Gastroesophageal sphincter (tissue), 4 donors: Measurements from ENCODE around the gene SYT11. TPM values are rescaled to one million over a fixed set of nuclear protein-coding genes. Genes with fewer than 3 reads are reported as not detected.
A peak's percentile ranks its signal among the peaks of the same experiment; 100 is the strongest.

Source experiments
- ATAC-seq: fragments of 150-250 bp; one replicate; pipeline ENCODE4 v1.9.1; 2016; ENCODE audit warnings: mild to moderate bottlenecking, moderate library complexity
- H3K27ac ChIP-seq, 4 donors: fragments of 200-600 bp; sonication (generic) in 3 of 4; 1 replicate in 3 of 4; 2 replicates in 1 of 4; pipeline ENCODE4 v1.5.1; 2016 to 2019
- H3K27me3 ChIP-seq: fragments of 200-600 bp; sonication (generic); one replicate; pipeline ENCODE4 v1.5.1; 2019
- H3K36me3 ChIP-seq, 2 donors: fragments of 200-600 bp; sonication (generic); one replicate each; pipeline ENCODE4 v1.5.1; 2019; ENCODE audit warnings: control low read depth in 1 of 2
- H3K4me1 ChIP-seq, 3 donors: fragments of 200-600 bp; sonication (generic); 1 replicate in 2 of 3; 2 replicates in 1 of 3; pipeline ENCODE4 v1.5.1; 2016 to 2019; ENCODE audit warnings: control low read depth in 2 of 3
- H3K4me3 ChIP-seq, 2 donors: fragments of 200-600 bp; sonication (generic); one replicate each; pipeline ENCODE4 v1.5.1; 2019; ENCODE audit warnings: mild to moderate bottlenecking in 1 of 2, moderate library complexity in 1 of 2
- H3K9me3 ChIP-seq, 3 donors: fragments of 200-600 bp; sonication (generic); one replicate each; pipeline ENCODE4 v1.5.1; 2017 to 2019; ENCODE audit warnings: control low read depth in 2 of 3
- CTCF ChIP-seq, 4 experiments: fragments of 200-600 bp in 2 of 4; fragments of 450-650 bp in 2 of 4; sonication (generic) in 1 of 4; IDR thresholded peaks; one replicate each; pipeline ENCODE4 v1.5.1; 2017 to 2019; ENCODE audit warnings: antibody characterized with exemption in 4 of 4, mild to moderate bottlenecking in 2 of 4, moderate library complexity in 2 of 4
- EP300 ChIP-seq: sonication (generic); formaldehyde crosslinking; IDR thresholded peaks from one replicate; pipeline ENCODE4 v1.6.1; 2017; ENCODE audit warnings: antibody characterized with exemption, mild to moderate bottlenecking
- POLR2A ChIP-seq, 2 donors: fragments of 450-650 bp; IDR thresholded peaks; one replicate each; pipeline ENCODE4 v1.6.1; 2017; ENCODE audit warnings: antibody characterized with exemption in 2 of 2, mild to moderate bottlenecking in 2 of 2, moderate library complexity in 1 of 2
- POLR2AphosphoS5 ChIP-seq: sonication (generic); formaldehyde crosslinking; IDR thresholded peaks from one replicate; pipeline ENCODE4 v1.6.1; 2017; ENCODE audit warnings: antibody characterized with exemption
- WGBS, 2 donors: methylation state at CpG; one replicate each; pipeline ENCODE4 v1.1.5; 2018; ENCODE audit warnings: low coverage in 1 of 2; 5-methylcytosine and 5-hydroxymethylcytosine counted together
- total RNA-seq, 4 donors: library from RNA; depleted of rRNA; stranded (reverse); fragments of >200 nt; gene quantifications; one replicate each; pipeline ENCODE4 v1.1.0, GENCODE V29; 2016

SYT11 gene
- total RNA-seq, 4 donors from 2014 or later = 10.4 to 25.7 (median 19.7) TPM

- H3K4me1 ChIP-seq = peaks cover 0 to 16% (median 0%) of the 10 kb centered on the region in 3 donors
- no peaks in the 10 kb centered on the region for H3K27me3 ChIP-seq
- no peak for TF ChIP-seq POLR2AphosphoS5
- no peak for TF ChIP-seq POLR2A (IDR thresholded peaks at IDR 0.05)
- TF ChIP-seq EP300 = no peak
- TF ChIP-seq CTCF (IDR thresholded peaks at IDR 0.05) = no peak
- ATAC-seq = no peak
- 83 to 100% methylated on average over 1 to 2 of the region's 5 CpGs for WGBS, 2 donors
- H3K4me3 ChIP-seq = no peak overlapping the region
- peaks cover 0 to 21% of the 10 kb centered on the region in 2 donors for H3K36me3 ChIP-seq
- H3K27ac ChIP-seq = no peak overlapping the region
- H3K9me3 ChIP-seq = no peaks in the 10 kb centered on the region
These were observed 19.0 kb upstream of the SYT11 start for GRCh38 chr1:155840386-155840785.

GRCh38 chr1:155844860-155845421, 14.4 kb upstream of the SYT11 start:
- Histone ChIP-seq H3K27ac (no peak overlapping the region), H3K36me3 (peaks cover 0 to 45% of the 10 kb centered on the region in 2 donors), H3K9me3 (no peaks in the 10 kb centered on the region), H3K4me1 (peaks cover 0 to 32% (median 0%) of the 10 kb centered on the region in 3 donors), H3K4me3 (no peak overlapping the region), H3K27me3 (no peaks in the 10 kb centered on the region)
- TF ChIP-seq POLR2A (IDR thresholded peaks at IDR 0.05) (no peak), EP300 (no peak), POLR2AphosphoS5 (no peak), CTCF (IDR thresholded peaks at IDR 0.05) (no peak)
- no peak for ATAC-seq
- WGBS, 2 donors = 71 to 78% methylated on average over 1 of the region's 1 CpG

GRCh38 chr1:155847823-155848529, 11.4 kb upstream of the SYT11 start:
- no peak for ATAC-seq
- Histone ChIP-seq H3K27me3 (no peaks in the 10 kb centered on the region), H3K36me3 (peaks cover 0 to 68% of the 10 kb centered on the region in 2 donors), H3K9me3 (no peaks in the 10 kb centered on the region), H3K4me3 (no peak overlapping the region), H3K4me1 (peaks cover 0 to 46% (median 0%) of the 10 kb centered on the region in 3 donors), H3K27ac (no peak overlapping the region)
- 83 to 100% methylated on average over 1 of the region's 1 CpG for WGBS, 2 donors
- no peak for TF ChIP-seq CTCF (IDR thresholded peaks at IDR 0.05)
- TF ChIP-seq POLR2AphosphoS5 = no peak
- TF ChIP-seq POLR2A (IDR thresholded peaks at IDR 0.05) = no peak
- no peak for TF ChIP-seq EP300

GRCh38 chr1:155850345-155850744, 9.0 kb upstream of the SYT11 start:
- ATAC-seq = no peak
- H3K4me3 ChIP-seq = no peak overlapping the region
- H3K27ac ChIP-seq = no peak overlapping the region
- peaks cover 0 to 73% of the 10 kb centered on the region in 2 donors for H3K36me3 ChIP-seq
- 92 to 94% methylated on average over 2 to 3 of the region's 3 CpGs for WGBS, 2 donors
- H3K27me3 ChIP-seq = no peaks in the 10 kb centered on the region
- H3K9me3 ChIP-seq = no peaks in the 10 kb centered on the region
- H3K4me1 ChIP-seq = peaks cover 0 to 33% (median 0%) of the 10 kb centered on the region in 3 donors
- no peak for TF ChIP-seq POLR2A (IDR thresholded peaks at IDR 0.05)

- ATAC-seq = no peak
- Histone ChIP-seq H3K9me3 (no peaks in the 10 kb centered on the region), H3K27me3 (no peaks in the 10 kb centered on the region), H3K27ac (peak overlapping the region; percentile 55 to 89 (median 84)), H3K4me1 (peaks cover 0 to 63% (median 12%) of the 10 kb centered on the region in 3 donors), H3K4me3 (peak overlapping the region; percentile 68 to 79), H3K36me3 (peaks cover 0 to 36% of the 10 kb centered on the region in 2 donors)
- WGBS, 2 donors = 49 to 52% methylated on average over 13 to 17 of the region's 20 CpGs
- TF ChIP-seq POLR2AphosphoS5 (no peak), EP300 (no peak), POLR2A (IDR thresholded peaks at IDR 0.05) (no peak), CTCF (IDR thresholded peaks at IDR 0.05) (no peak)
These were observed 3.0 kb upstream of the SYT11 start for GRCh38 chr1:155856257-155856974.
